BJ (cell line): ENCODE measurements around the gene MMP15. TPM values are rescaled to one million over a fixed set of nuclear protein-coding genes. Genes with fewer than 3 reads are reported as not detected.

ENCODE experiments used
- CTCF ChIA-PET: fragments of 350-600 bp; formaldehyde crosslinking; extraction: SDS; loops from one replicate; lab custom pipeline; 2021; ENCODE audit warnings: antibody characterized with exemption, inconsistent platforms; lab: Yijun Ruan, JAX
- POLR2A ChIA-PET: fragments of 300-600 bp; sonication (Branson Sonifier 250); formaldehyde crosslinking; extraction: SDS; loops from one replicate; lab custom pipeline; 2021; ENCODE audit warnings: antibody characterized with exemption; lab: Charles Lee
- DNase-seq: peaks from one replicate; pipeline ENCODE4 v3.0.0-alpha.2; 2011; ENCODE audit warnings: low read depth
- H3K27me3 ChIP-seq: 2 replicates; pipeline ENCODE4 v1.6.0; 2011; ENCODE audit warnings: low read length; ENCODE audit not compliant: control insufficient read depth, insufficient read depth
- H3K36me3 ChIP-seq: 2 replicates; pipeline ENCODE4 v1.5.1; 2011; ENCODE audit warnings: low read length; ENCODE audit not compliant: control insufficient read depth, insufficient read depth
- H3K4me3 ChIP-seq: 2 replicates; pipeline ENCODE4 v1.5.1; 2011; ENCODE audit warnings: low read depth, mild to moderate bottlenecking, control low read depth, low read length
- polyA plus RNA-seq: library from polyadenylated mRNA; depleted of rRNA; stranded (reverse); fragments of >200 nt; gene quantifications from 2 replicates; pipeline ENCODE4 v1.2.3, GENCODE V29; 2011
- TF ChIP-seq, protein P1 (sequence below): IDR thresholded peaks from 2 replicates; pipeline ENCODE4 v1.5.1; 2011; ENCODE audit warnings: low read depth, mild to moderate bottlenecking, control low read depth, inconsistent platforms, low read length, moderate library complexity; ENCODE audit not compliant: insufficient read depth

Gene MMP15
- polyA plus RNA-seq, 1 experiment: 1.1 TPM

DNA sequence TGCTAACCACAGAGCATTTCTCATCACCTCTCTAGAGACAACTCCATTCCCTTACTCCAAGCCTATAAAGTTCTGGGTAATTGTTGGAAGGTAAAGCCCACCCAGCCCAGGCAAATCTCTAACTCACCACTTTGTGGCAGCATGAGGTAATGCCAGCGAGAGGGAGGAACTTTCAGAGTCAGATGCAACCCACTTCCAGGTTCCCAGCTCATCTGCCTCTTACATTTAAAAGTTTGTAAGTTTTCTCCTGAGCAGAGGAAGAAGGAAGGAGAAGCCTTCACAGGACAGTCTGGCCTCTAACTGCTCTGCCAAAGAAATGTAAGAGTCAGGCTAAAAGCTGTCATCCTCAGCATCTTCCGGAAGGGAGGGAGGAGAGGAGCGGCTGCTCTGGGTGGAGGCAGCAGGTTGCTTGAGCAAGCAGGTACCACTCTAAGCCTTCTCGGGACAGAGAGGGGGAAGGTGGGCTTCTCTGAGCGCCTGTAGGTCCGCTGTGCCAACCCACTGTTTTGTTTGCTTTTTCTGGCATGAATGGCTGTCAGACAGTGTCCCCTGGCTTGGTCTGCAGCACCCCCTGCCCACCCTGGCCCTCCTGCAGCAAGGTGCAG is 26.1 kb upstream of the MMP15 start:
- TF ChIP-seq, protein P1, sequence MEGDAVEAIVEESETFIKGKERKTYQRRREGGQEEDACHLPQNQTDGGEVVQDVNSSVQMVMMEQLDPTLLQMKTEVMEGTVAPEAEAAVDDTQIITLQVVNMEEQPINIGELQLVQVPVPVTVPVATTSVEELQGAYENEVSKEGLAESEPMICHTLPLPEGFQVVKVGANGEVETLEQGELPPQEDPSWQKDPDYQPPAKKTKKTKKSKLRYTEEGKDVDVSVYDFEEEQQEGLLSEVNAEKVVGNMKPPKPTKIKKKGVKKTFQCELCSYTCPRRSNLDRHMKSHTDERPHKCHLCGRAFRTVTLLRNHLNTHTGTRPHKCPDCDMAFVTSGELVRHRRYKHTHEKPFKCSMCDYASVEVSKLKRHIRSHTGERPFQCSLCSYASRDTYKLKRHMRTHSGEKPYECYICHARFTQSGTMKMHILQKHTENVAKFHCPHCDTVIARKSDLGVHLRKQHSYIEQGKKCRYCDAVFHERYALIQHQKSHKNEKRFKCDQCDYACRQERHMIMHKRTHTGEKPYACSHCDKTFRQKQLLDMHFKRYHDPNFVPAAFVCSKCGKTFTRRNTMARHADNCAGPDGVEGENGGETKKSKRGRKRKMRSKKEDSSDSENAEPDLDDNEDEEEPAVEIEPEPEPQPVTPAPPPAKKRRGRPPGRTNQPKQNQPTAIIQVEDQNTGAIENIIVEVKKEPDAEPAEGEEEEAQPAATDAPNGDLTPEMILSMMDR: no peak
- Histone ChIP-seq H3K4me3 (peak overlapping the region; percentile 72), H3K27me3 (no peaks in the 10 kb centered on the region), H3K36me3 (peaks cover 29% of the 10 kb centered on the region)
- ChIA-PET CTCF (interaction anchor here (0.6 to 6.5 kb wide), 10 partner anchors 8 to 358 kb away, joined by 3 to 63 read pairs (median 3); no protein-coding TSS in a partner anchor), POLR2A (no interaction called here)
- no peak for DNase-seq

- DNase-seq: no peak
- Histone ChIP-seq H3K27me3 (no peaks in the 10 kb centered on the region), H3K4me3 (peak within 1 kb of the TSS; percentile 72), H3K36me3 (peaks cover 26% of the 10 kb centered on the region)
- TF ChIP-seq, protein P1: no peak
- ChIA-PET CTCF (interaction anchor here (0.6 to 6.5 kb wide), 13 partner anchors 9 to 410 kb away, joined by 3 to 63 read pairs (median 3); no protein-coding TSS in a partner anchor), POLR2A (no interaction called here)
Measured at GRCh38 chr16:57999971-58000705, 25.4 kb upstream of the MMP15 start, which contains the start of gene ZNF319. Gene ZNF319 (minus strand): TSS chr16:58000672. CDS start chr16:57998265, 2,407 bp downstream.

DNA sequence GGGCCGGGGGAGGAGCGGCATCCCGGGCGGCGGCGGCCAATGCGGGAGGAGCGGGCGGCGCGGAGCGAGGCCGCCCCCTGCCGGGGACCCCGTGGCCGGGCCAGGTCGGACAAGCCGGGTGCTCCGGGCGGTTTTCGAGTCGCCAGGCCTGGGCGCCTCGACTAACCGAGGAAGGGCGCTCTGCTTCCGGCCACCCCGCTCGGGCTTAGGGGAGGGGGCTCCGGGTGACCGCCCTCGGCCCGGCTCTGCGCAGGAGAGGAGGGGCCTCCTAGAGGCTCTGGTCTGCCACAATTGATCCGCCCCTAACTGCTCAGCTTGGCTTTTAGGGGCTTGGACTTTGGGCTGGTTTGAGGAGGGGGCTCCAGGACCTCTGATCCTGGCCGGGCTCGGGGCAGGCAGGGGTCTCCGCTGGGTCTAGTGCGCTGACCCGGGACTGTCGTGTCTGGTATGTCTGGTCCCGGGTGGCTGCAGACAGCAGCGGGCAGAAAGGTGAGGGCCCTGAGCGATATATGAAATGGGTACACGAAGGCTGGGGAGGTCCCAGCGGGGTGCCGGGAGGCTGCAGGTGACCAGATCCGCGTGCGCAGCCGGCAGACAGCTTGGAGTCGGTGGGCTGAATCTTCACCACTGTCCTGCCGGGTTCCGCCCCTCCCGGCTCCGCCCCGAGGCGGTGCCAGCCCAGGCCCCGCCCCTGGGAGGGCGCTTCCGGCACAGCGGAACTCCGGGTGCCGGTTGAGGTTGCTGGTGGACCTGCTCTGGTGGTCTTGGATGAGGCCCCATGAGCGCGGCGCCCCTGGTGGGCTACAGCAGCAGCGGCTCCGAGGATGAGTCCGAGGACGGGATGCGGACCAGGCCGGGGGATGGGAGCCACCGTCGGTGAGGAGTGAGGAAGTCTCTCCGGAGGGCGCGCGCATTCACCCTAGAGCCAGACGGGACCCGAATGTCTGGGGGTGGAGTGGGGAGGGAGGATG is 24.6 kb upstream of the MMP15 start, which contains the start of gene USB1:
Gene USB1 (plus strand): TSS at position 702 of the 971 bp plus-strand sequence. CDS start 77 bp downstream, at position 779.
- Histone ChIP-seq H3K27me3 (no peaks in the 10 kb centered on the region), H3K36me3 (peaks cover 21% of the 10 kb centered on the region), H3K4me3 (peak within 1 kb of the TSS; percentile 72)
- TF ChIP-seq, protein P1: peak; percentile 48
- no peak for DNase-seq
- ChIA-PET CTCF (interaction anchor here (0.6 to 6.5 kb wide), 14 partner anchors 11 to 429 kb away, joined by 3 to 63 read pairs (median 4); no protein-coding TSS in a partner anchor), POLR2A (interaction anchor here (0.7 kb wide), 1 partner anchor 506 kb away, joined by 3 read pairs; no protein-coding TSS in a partner anchor)

DNA sequence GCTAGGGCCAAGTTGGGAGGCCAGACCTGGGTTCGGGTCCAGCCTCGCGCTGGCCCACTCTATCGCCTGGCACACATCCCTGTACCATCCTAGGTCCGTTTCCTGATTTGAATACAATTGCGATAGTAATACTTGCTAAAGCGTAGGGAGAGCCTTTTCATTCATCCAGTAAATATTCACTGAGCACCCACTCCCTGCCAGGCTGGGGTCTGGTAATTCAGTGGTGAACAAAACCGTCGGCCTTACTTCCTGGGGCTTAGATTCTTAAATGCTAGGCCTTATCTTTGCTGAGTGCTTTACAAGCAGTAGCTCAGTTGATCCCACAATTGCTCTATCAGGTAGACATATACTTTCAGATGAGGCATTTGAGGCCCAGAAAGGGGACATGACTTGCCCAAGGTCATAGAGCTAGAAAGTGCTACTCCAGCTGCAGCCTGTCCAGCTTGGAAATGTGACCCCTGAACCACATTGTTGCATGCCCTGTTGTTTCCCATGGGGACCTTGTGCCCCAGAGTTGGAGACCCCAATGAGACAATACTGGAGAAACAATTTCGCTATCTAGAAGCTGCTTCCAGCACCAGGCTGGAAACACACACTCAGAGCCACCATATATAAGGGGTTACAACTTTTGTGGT is 23.7 kb upstream of the MMP15 start:
- H3K27me3 ChIP-seq: no peaks in the 10 kb centered on the region
- no peak for DNase-seq
- H3K36me3 ChIP-seq: peaks cover 12% of the 10 kb centered on the region
- TF ChIP-seq, protein P1: no peak
- peak overlapping the region; percentile 72 for H3K4me3 ChIP-seq
- ChIA-PET POLR2A (no interaction called here), CTCF (interaction anchor here (0.6 to 6.5 kb wide), 11 partner anchors 8 to 686 kb away, joined by 3 to 63 read pairs (median 4); no protein-coding TSS in a partner anchor)
